Coronary artery (tissue), 2 donors: ENCODE results near the gene SEMA5A.

Experiments used
- DNase-seq: peaks from one replicate; pipeline ENCODE4 v3.0.0-alpha.2; 2017; ENCODE audit warnings: low spot score
- H3K27ac ChIP-seq, 2 donors: fragments of 200-600 bp; sonication (generic); one replicate each; pipeline ENCODE4 v1.5.1; 2016 to 2019
- H3K4me3 ChIP-seq: fragments of 200-600 bp; sonication (generic); 2 replicates; pipeline ENCODE4 v1.5.1; 2016; ENCODE audit warnings: mild to moderate bottlenecking, moderate library complexity
- CTCF ChIP-seq: fragments of 200-600 bp; sonication (generic); IDR thresholded peaks from one replicate; pipeline ENCODE4 v1.5.1; 2019; ENCODE audit warnings: antibody characterized with exemption

Gene SEMA5A

GRCh38 chr5:9020996-9021395, 524.9 kb downstream of the SEMA5A start:
- H3K4me3 ChIP-seq, result no peak overlapping the region
- no peak for TF ChIP-seq CTCF
- DNase-seq, result no peak
- no peak overlapping the region for H3K27ac ChIP-seq

- no peak for DNase-seq
- Histone ChIP-seq H3K27ac (no peak overlapping the region), H3K4me3 (no peak overlapping the region)
- no peak for TF ChIP-seq CTCF
These were observed 530.0 kb downstream of the SEMA5A start for GRCh38 chr5:9015937-9016270.

- no peak overlapping the region for H3K4me3 ChIP-seq
- no peak for TF ChIP-seq CTCF
- DNase-seq, result no peak
- no peak overlapping the region for H3K27ac ChIP-seq
These were observed 530.5 kb downstream of the SEMA5A start for GRCh38 chr5:9015260-9015936.

- no peak for DNase-seq
- Histone ChIP-seq H3K27ac (no peak overlapping the region), H3K4me3 (no peak overlapping the region)
- no peak for TF ChIP-seq CTCF
These were observed 532.7 kb downstream of the SEMA5A start for GRCh38 chr5:9013147-9013546.

GRCh38 chr5:9009931-9010651, 535.8 kb downstream of the SEMA5A start:
- TF ChIP-seq CTCF, result no peak
- no peak for DNase-seq
- no peak overlapping the region for H3K4me3 ChIP-seq
- H3K27ac ChIP-seq, result no peak overlapping the region

- no peak for TF ChIP-seq CTCF
- DNase-seq, result no peak
- no peak overlapping the region for H3K27ac ChIP-seq
- H3K4me3 ChIP-seq, result no peak overlapping the region
These were observed 548.3 kb downstream of the SEMA5A start for GRCh38 chr5:8997542-8998070.

GRCh38 chr5:8993031-8993430, 552.8 kb downstream of the SEMA5A start:
- H3K4me3 ChIP-seq, result no peak overlapping the region
- TF ChIP-seq CTCF, result no peak
- DNase-seq, result no peak
- no peak overlapping the region for H3K27ac ChIP-seq
